GM12891 (cell line): Measurements from ENCODE around the gene RARB.

Experiments
- POLR2A ChIP-seq: IDR thresholded peaks from 2 replicates; pipeline ENCODE4 v1.6.1; 2011; ENCODE audit warnings: low read depth, low read length, control low read depth
- POLR2AphosphoS5 ChIP-seq: IDR thresholded peaks from 2 replicates; pipeline ENCODE4 v1.6.1; 2011; ENCODE audit warnings: low read depth, low read length, control low read depth
- SPI1 ChIP-seq: IDR thresholded peaks from 2 replicates; pipeline ENCODE4 v1.6.1; 2011; ENCODE audit warnings: low read depth, low read length, control low read depth

- TF ChIP-seq POLR2A, result no peak
- TF ChIP-seq SPI1, result no peak
- no peak for TF ChIP-seq POLR2AphosphoS5
These were observed 24.1 kb downstream of the RARB start for GRCh38 chr3:25452192-25452591.
